GM19324 (cell line): Measurements from ENCODE around the gene ERRFI1.

Experiments
- ATAC-seq: cut with Tn5 transposase; IDR thresholded peaks from one replicate; pipeline ENCODE4 v1.9.1; 2021; ENCODE audit warnings: mild to moderate bottlenecking, moderate library complexity; ENCODE audit not compliant: unreplicated experiment, low FRiP score

Gene ERRFI1

DNA sequence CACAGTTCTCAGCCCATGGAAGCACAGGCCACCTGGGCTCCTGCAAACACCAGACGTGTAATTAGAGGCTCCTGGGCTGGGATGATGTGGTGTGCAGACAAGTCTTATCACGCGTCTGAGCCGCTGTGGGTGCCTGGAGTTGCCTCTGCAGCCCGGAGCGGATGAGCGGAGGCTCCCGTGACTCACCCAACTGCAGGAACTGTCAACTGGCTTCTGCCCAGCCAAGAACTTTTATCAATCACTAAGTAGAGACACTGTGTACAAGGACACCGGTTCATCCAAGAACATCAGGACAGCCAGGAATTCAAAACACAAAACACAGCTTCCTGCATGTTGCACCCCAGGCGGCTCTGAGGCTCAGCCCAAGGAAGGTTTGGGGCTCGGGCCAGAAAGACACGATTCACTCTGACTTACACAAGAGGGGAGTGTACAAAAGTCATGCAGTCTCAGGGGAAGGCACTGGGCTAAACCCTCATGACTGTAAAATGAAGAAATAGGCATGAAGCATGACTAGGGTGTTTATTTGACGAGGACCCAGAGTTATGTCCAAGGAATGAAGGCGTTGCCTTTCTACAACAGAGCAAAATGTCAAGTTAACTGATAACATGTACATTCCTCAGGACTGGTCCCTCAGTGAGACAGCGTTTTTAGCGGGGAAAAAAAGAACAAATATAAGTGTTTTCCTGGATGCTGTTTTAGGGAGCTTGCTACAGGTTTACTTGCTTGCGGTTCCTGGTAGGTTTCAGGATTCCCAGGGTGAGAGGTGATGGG is 21.1 kb downstream of the ERRFI1 start:
- ATAC-seq = no peak

DNA sequence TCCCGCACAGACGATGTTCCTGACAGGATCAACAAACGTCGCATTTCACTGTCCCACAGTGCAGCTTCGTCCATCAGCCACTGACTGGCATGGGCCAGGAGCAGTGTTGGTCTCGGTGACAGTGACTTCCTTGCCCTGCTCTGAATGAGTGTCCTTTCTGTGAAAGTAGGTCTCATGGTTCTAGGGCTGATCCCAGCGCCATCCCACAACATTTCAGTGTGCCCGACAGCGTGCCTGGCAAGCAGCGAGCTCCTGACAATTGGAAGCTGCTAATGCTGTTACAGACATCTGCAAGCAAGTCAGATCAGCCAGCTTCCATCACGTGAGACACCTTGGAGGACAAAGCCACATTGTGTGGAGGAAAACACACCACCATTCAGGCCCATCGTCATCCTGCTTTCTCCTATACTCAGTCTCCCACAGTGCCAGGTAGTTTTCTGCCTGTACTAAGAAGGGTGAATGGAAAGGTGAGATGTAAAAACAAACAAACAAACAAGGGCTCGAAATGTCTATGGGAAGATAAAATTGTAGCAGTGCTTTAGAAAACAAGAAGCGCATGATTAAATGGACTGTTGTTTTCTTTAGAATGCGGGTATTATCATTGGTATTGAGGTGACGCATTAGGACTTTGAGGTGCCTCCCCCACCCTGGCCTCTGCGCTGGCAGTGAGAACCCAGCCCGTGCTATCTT is 21.9 kb downstream of the ERRFI1 start:
- no peak for ATAC-seq

DNA sequence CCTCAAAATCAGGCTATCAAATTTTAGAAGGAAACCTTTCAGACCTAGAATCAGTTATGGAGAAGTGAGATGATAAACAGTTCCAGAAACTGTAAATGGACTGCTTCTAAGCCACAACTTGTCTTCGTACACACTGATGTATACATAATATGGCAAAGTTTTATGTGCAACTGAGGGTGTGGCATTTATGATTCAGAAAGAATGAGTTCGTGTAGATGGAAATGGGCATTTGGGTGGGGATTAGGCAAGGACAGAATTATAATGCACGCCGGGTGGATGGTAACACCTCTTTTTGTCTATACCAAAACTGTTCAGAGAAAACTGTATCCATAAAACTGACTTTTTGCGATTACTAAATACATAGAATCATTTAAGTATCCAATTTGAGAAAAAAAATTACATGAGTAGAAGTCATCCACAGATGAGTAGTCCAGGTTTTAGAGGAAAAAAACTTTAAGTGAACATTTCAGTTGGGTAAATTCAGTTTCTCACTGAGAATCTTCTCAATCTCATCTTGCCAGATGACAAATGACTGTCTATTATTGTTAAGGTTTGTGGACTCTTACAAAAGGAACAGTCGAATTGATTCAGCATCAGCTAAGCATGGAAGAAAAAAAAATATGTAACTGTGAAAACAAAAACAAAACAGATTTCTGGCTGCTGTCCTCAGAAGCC is 22.5 kb downstream of the ERRFI1 start:
- no peak for ATAC-seq

DNA sequence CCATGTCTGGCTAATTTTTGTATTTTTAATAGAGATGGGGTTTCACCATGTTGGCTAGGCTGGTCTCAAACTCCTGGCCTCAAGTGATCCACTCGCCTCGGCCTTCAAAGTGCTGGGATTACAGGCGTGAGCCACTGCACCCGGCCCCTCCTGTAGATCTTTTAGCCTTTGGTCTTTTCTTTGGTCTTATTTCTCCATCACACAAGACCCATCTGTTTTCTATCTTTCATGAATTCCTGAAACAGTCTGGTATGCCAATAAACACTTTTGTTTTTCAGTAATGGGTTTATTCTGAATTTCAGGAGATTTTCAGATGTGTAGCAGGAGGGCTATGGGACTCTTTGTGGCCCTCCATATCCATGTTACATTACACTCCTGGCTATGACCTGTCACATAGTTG is 23.2 kb downstream of the ERRFI1 start:
- ATAC-seq = no peak

DNA sequence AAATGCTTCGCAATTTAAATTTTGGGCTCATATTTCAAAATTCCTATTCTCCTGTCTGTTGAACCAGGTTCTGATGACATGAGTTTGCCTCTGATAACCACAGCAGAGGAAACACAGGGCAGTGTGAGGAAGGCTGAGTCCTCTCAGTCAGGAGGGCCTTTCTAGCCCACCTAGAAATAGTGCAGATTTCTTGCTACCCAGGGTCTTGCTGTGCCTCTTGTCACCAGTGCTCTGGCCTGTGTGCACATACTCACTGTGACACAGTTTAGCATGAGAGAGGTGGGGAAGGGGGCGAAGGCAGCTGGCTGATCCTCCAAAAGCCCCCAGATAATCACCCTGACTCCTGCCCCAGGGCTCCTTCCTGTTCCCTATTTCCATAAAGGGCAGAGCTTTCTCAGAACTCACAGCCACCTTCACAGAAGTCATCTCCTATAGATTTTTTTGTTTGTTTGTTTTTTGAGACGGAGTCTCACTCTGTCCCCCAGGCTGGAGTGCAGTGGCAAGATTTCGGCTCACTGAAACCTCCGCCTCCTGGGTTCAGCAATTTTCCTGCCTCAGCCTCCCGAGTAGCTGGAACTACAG is 23.7 kb downstream of the ERRFI1 start:
- no peak for ATAC-seq

DNA sequence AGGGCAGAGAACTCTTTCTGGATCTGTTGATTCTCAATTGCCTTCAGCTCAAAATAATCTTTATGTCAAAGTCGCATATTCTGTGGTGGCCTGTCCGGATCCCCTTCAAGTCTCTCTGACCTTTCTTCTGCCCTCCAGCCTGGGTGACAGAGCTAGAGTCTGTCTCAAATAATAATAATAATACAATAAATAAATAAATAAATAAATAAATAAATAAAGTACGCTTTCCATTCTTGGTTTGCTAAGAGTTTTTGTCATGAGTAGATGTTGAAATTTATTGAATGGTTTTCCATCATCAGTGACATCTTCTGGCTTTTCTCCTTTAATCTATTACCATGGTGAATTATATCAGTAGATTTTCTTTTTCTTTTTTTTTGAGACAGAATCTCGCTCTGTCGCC is 30.7 kb downstream of the ERRFI1 start:
- ATAC-seq = no peak

DNA sequence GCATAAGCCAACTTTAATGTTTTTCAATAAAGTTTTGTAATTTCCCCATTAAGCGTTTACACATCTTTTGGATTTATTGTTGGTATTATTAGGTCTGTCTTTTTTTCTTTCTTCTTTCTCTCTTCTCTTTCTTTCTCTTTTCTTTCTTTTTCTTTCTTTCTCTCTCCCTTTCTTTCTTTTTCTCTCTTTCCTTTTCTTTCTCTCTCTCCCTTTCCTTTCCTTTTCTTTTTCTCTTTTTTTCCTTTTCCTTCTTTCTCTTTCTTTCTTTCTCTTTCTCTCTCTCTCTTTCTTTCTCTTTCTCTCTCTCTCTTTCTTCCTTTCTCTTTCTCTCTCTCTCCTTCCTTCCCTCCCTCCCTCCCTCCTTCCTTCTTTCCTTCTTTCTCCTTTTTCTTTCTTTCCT is 31.3 kb downstream of the ERRFI1 start:
- no peak for ATAC-seq

DNA sequence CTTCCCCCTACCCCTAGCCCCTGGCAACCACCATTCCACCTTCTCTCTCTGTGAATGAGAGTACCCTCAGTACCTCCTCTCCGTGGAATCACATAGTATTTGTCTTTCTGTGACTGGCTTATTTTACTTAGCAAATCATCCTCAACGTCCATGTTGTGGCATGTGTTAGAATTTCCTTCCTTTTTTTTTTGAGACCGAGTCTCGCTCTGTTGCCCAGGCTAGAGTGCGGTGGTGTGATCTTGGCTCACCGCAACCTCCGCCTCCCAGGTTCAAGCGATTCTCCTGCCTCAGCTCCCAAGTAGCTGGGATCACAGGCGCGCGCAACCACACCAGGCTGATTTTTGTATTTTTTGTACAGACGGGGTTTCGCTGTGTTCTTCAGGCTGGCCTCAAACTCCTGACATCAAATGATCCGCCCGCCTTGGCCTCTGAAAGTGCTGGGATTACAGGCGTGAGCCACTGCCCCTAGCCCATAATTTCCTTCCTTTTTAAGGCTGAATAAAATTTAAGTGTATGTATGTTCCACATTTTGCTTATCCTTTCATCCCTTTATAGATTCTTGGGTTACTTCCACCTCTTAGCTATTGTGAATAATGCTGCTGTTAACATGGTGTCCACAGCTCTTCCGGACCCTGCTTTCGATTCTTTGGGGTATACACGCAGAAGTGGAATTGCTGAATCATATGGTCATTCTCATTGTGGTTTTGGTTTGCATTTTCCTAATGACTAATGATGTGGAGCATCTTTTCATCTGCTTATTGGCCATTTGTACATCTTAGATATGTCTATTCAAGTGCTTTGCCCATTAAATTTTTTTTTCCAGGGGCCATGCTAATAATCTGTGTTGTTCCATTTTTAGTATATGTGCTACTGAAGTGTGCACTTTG is 32.3 kb downstream of the ERRFI1 start:
- peak; percentile 68 for ATAC-seq

DNA sequence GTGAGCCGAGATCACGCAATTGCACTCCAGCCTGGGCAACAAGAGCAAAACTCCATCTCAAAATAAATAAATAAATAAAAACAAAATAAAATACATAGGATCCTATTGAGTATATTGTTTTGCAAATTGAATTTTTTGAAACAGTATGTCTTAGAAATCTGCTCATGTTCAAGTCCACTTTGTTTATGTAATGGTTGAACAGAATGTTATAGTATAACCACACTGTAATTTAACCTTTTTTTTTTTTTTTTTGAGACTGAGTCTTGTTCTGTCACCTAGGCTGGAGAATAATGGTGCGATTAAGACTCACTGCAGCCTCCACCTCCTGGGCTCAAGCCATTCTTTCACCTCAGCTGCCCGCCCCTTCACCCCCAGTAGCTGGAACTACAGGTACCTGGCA is 33.2 kb downstream of the ERRFI1 start:
- no peak for ATAC-seq

DNA sequence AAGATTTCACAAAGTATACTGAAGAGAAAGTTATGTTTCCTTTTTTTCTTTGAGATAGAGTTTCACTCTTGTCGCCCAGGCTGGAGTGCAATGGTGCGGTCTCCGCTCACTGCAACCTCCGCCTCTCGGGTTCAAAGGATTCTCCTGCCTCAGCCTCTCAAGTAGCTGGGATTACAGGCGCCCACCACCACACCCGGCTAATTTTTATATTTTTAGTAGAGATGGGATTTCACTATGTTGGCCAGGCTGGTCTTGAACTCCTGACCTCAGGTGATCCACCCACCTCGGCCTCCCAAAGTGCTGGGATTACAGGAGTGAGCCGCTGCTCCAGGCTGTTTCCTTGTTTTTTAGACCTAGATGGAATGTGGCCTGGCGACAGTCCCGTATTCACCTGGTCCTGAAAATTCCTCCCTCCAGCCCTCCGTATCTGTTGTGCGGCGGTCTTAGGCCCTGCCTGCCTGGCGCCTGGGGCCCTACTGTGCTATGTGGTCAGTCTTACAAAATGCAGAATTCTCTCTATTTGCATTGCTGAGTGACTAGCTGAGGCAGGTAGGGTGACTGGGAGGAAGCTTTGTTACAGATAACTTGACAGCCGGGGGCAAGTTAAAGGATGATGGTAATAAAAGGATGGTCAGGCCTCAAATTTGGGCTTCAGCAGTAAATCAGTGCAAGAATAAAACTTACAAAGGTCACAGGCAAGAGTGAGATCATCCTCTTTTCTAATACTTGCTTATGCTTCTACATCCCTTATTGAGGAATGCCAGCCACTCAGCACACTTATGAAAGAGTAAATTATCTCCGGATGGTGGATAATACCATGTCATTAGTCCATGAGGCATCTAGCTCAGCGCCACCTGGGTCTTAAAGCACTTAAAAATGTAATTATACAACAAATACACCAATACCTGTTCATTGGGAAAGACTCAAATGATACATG is 34.3 kb downstream of the ERRFI1 start:
- no peak for ATAC-seq

DNA sequence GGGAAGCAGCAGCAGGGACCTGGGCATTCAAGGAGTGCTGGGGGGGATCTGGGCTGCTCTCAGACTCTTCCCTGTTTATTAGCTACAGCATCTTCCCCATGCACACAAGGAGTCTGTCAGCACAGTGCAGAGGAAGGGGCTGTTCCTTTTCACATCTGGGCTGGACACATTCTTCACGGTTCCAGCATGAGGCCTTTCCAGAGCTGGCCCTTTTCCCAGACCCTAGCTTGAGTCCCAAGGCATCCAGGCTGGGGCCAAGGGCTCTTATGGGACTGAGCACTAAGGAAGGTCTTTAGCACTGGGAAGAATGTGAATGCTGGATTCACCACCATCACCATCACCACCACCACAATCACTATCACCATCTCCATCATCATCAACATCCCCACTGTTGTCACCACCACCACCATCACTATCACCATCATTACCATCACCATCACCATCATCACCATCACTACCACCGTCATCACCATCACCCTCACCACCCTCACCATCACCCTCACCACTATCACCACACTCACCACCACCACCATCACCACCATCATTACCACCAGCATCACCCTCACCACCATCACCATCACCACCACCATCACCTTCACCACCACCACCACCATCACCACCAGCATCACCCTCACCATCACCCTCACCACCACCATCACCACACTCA is 36.2 kb downstream of the ERRFI1 start:
- no peak for ATAC-seq

DNA sequence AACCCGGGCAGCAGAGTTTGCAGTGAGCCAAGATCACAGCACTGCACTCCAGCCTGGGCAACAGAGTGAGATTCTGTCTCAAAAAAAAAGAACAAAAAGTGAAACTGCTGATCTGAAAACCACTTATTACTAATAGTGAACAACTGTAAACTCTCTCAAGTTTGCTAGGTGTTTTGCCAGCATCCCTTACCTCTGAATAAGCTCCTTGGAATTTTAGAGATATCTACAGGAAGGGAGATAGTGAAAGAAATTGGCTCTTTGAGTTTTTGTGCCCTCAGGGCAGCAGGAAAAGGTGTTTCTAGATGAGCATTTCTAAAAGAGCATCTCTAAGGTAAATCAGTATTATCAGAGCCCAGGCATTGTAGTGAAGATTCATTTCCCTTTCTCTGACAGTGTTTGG is 37.5 kb downstream of the ERRFI1 start:
- no peak for ATAC-seq

DNA sequence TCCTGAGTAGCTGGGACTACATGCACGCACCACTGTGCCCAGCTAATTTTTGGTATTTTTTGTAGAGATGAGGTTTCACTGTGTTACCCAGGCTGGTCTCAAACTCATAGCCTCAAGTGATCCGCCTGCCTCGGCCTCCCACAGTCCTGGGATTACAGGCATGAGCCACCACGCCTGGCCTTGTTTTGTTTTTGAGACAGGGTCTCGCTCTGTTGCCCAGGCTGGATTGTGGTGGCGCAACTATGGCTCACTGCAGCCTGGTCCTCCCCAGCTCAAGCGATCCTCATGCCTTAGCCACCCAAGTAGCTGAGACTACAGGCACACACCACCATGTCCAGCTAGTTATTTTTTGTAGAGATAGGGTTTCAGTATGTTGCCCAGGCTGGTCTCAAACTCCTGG is 38.6 kb downstream of the ERRFI1 start:
- no peak for ATAC-seq

DNA sequence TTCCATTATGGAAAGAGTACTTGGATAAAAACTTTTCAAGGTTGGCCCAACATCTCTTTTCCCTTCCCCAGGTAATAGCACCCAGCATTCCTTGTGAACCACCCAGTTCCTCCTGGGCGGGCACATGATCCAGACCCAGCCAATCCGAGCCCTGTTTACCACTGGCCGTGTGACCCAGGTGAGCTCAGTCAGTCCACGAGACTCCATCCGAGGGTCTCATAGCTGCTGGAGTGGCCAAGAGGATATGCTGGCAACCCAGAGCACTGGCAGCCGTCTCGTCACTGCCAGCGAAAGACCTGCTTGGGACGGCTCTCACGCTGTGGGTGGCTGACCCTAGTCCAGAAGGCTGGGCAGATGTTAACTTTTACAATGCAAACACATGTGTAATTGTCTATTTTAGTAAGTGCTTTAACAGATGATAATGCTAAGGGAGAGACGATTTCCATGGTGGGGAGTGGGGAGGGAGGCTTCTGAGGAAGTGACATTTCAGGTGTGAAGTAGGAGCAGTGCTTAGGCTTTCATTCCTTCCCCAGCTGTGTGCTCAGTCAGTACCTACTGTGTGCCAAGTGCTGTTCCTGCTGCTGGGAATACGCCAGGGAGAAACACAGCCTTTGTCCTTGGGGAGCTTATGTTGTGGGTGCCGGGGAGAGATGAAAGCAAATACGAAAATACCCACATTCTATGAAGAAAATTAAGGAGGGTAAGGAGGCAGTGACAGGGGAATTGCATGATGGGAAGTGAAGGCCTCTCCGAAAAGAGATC is 40.1 kb downstream of the ERRFI1 start:
- ATAC-seq = no peak

DNA sequence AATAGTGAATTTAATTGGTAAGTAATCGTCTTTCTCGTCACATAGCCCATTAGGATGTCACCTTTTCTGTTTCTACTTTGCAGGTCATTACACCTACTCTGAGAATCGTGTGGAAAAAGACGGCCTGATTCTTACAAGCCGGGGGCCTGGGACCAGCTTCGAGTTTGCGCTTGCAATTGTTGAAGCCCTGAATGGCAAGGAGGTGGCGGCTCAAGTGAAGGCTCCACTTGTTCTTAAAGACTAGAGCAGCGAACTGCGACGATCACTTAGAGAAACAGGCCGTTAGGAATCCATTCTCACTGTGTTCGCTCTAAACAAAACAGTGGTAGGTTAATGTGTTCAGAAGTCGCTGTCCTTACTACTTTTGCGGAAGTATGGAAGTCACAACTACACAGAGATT is 41.3 kb downstream of the ERRFI1 start:
- no peak for ATAC-seq

DNA sequence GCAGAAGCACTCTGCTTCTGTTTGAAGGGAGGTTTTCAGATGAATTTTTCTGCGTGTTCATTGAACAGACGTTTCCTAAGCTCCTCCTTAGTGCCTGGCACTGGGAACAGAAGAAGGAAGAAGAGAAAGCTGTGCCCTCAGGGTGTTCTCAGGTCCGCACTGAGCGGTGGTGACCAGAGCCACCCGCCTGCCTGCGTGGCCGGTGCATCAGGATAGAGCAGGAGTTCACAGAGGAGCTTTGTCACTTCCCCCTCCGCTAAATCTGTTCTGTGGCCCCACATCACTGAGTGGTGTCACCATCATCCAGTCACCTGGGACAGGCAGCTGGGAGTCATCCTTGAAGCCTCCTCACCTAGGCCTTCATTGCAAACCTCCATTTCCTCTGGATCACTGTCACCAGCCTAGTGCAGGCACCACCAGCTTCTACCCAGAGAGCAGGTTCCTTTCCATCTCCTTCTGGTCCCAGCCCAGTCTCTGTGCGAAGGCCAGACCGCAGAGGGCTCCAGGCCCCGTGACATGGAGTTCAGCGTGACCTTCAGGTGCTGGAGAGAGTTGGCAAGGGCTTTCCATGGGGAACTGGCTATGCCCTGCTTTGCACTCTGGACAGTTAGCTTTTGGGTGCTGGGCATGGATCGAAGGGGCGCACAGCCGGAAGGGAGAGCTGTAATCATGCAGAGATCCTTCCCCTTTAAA is 42.9 kb downstream of the ERRFI1 start:
- no peak for ATAC-seq

DNA sequence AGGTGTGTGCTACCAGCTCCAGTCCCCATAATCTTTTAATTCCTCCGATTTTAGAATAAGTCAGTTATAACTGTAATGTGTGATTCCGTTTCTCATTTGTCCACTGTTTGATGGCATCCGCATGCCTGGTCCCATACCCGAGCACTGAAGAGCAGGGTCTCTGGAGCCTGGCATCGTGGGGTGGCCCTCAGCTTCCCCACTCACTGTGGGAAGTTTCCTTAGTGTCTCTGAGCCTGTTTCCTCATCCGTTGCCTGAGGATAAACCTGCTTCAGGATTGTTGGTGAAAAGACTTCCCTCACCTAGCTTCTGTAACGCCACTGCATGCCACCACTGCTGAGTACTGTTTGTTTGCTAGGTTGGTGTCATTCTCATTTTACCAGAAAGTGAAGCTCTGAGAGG is 45.1 kb downstream of the ERRFI1 start:
- ATAC-seq = no peak
